GM06990 (cell line): ENCODE results near the gene PIK3CB.
"Not testable (repeated sequence)": the region's sequence is repeated elsewhere in the genome, so short reads cannot be mapped to it uniquely, and the experiment has no call there.

Source experiments
- DNase-seq: peaks from one replicate; pipeline ENCODE4 v3.0.0-alpha.2; 2011; ENCODE audit not compliant: insufficient read length; ENCODE audit errors: extremely low read depth
- H3K27me3 ChIP-seq: replicated peaks from 2 replicates; pipeline ENCODE4 v1.6.0; 2011; ENCODE audit warnings: low read length; ENCODE audit not compliant: control insufficient read depth, insufficient read depth
- H3K36me3 ChIP-seq: 2 replicates; pipeline ENCODE4 v1.5.1; 2011; ENCODE audit warnings: low read length; ENCODE audit not compliant: control insufficient read depth, insufficient read depth
- H3K4me3 ChIP-seq: replicated peaks from 2 replicates; pipeline ENCODE4 v1.5.1; 2011; ENCODE audit warnings: low read depth, mild to moderate bottlenecking, control low read depth, low read length
- TF ChIP-seq, protein P1 (sequence below): IDR thresholded peaks from 2 replicates; pipeline ENCODE4 v1.5.1; 2011; ENCODE audit warnings: low read length, control low read depth, mild to moderate bottlenecking, inconsistent platforms; ENCODE audit not compliant: insufficient read depth, poor library complexity, severe bottlenecking

Gene PIK3CB

DNA sequence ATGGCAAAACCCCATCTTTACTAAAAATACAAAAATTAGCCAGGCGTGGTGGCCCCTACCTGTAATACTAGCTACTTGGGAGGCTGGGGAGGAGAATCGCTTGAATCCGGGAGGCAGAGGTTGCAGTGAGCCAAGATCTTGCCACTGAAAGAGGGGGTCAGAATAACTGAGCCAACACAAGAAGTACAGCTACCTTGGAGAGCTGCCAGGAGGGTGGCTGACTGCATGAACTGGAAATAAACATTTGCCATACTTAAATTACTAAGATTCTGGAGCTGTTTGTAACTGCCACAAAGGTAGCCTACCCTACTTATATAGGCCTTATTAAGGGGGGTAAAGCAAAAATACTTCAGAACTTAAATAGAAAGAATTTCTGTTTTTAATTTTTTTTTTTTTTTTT is 15.4 kb upstream of the PIK3CB start:
- Histone ChIP-seq H3K36me3 (no peaks in the 10 kb centered on the region), H3K27me3 (no peaks in the 10 kb centered on the region), H3K4me3 (no peak overlapping the region)
- TF ChIP-seq, protein P1, sequence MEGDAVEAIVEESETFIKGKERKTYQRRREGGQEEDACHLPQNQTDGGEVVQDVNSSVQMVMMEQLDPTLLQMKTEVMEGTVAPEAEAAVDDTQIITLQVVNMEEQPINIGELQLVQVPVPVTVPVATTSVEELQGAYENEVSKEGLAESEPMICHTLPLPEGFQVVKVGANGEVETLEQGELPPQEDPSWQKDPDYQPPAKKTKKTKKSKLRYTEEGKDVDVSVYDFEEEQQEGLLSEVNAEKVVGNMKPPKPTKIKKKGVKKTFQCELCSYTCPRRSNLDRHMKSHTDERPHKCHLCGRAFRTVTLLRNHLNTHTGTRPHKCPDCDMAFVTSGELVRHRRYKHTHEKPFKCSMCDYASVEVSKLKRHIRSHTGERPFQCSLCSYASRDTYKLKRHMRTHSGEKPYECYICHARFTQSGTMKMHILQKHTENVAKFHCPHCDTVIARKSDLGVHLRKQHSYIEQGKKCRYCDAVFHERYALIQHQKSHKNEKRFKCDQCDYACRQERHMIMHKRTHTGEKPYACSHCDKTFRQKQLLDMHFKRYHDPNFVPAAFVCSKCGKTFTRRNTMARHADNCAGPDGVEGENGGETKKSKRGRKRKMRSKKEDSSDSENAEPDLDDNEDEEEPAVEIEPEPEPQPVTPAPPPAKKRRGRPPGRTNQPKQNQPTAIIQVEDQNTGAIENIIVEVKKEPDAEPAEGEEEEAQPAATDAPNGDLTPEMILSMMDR = no peak
- DNase-seq = no peak

DNA sequence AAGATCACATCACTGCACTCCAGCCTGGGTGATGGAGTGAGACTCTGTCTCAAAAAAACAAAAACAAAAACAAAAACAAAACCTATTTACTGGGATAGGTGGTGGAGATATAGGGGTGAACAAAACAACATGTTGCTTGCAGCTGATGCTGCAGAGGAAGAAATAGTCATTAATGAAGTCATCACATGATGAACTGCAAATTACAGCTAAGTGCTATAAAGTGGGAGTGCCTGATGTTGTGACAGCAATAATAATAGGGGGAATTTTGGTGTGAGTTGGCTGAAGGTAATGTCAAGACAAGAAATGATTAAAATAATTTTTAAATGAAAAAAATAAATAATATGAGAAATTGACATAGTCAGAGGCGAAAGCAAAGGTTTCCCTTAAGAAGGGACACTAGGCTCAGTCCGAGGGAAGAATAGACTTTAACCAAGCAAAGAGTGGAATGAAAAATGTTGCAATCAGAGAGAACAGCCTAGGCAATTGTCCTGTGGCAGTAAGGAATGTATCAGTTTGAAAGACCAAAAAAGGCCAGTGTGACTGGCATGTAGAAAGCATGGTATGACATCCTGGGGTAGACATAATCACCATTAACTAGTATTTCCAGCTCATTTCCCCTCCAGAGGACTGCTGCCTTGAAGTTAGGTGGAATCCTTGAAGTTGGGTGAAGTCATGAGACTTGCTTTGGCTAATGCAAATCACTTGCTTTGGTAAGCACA is 14.7 kb upstream of the PIK3CB start:
- Histone ChIP-seq H3K36me3 (no peaks in the 10 kb centered on the region), H3K27me3 (no peaks in the 10 kb centered on the region), H3K4me3 (no peak overlapping the region)
- TF ChIP-seq, protein P1 = no peak
- no peak for DNase-seq

DNA sequence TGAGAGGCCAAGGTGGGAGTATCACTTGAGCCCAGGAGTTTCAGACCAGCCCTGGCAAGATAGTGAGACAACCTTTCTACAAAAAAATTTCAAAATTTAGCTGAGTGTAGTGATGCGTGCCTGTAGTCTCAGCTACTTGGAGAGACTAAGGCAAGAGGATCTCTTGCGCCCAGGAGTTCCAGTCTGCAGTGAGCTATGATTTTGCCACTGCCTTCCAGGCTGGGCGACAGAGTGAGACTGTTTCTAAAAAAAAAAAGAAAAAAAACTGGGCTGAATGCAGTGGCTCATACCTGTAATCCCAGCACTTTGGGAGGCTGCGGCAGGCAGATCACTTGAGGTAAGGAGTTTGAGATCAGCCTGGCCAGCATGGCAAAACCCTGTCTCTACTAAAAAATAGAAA is 14.0 kb upstream of the PIK3CB start:
- no peaks in the 10 kb centered on the region for H3K36me3 ChIP-seq
- TF ChIP-seq, protein P1 = no peak
- no peak for DNase-seq
- no peaks in the 10 kb centered on the region for H3K27me3 ChIP-seq
- H3K4me3 ChIP-seq = no peak overlapping the region

DNA sequence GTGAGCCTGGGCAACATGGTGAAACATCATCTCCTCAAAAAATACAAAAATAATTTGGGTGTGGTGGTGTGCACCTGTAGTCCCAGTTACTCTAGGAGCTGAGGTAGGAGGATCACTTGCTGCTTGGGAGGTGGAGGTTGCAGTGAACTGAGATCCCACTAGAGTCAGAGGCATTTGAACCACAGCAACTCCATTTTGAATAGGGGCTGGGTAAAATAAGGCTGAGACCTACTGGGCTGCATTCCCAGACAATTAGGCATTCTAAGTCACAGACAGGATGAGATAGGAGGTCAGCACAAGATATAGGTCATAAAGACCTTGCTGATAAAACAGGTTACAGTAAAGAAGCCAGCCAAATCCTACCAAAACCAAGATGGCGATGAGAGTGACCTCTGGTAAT is 12.1 kb upstream of the PIK3CB start:
- not testable (repeated sequence) for H3K4me3 ChIP-seq, H3K27me3 ChIP-seq, DNase-seq, H3K36me3 ChIP-seq

DNA sequence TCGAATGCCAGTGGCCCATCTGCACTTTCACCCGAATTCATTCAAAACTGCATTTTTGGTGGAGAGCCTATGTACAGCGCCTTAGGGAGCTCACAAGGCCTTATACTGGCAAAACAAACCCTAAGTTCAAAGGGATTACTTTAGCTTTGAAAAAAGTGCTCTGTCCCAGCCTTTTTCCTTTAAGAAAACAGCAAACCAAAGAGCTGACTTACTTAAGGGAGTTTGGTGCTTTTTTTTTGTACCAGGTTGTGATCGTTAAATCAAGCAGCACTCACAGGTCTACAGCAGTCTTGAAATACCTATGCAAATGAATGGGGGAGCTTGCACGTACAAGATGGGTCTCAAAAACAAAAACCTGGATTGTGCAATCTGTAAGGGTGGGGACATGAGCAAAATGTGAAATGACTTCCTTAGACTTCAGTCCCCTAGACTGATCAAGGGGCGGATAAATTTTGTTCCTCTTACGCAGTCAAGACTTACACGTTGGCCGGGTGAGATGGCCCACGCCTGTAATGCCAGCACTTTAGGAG is 11.6 kb upstream of the PIK3CB start:
- DNase-seq = no peak
- TF ChIP-seq, protein P1 = no peak
- Histone ChIP-seq H3K36me3 (no peaks in the 10 kb centered on the region), H3K4me3 (no peak overlapping the region), H3K27me3 (no peaks in the 10 kb centered on the region)

DNA sequence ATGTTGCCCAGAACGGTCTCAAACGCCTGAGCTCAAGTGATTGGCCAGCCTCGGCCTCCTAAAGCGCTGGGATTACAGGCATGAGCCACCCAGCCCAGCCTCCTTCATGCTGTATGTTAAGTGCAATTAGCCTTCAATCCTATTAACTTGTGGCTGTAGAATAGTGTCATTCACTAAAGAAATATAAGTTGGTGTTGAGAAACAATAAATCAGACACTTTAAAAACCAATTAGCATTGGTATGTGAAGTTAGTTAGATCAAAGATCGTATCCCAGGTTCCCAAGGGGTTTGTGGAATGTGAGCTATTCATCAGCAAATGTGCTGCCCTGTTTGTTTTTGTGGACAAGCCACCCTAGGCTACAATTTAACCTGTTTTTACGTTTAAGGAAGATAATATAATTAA is 11.0 kb upstream of the PIK3CB start:
- TF ChIP-seq, protein P1 = no peak
- no peak for DNase-seq
- no peaks in the 10 kb centered on the region for H3K36me3 ChIP-seq
- H3K4me3 ChIP-seq = no peak overlapping the region
- H3K27me3 ChIP-seq = no peaks in the 10 kb centered on the region
